OCI-LY1 (cell line): ENCODE data around the gene STAMBP.

Source experiments
- CTCF ChIP-seq: fragments of 200-600 bp; sonication (generic), shearing (Covaris generic); IDR thresholded peaks from 2 replicates; pipeline ENCODE4 v1.5.1; 2017; ENCODE audit warnings: mild to moderate bottlenecking, antibody characterized with exemption, low read length, moderate library complexity, mixed read lengths
- EZH2 ChIP-seq: fragments of 200-600 bp; sonication (generic), shearing (Covaris generic); IDR thresholded peaks from 2 replicates; pipeline ENCODE4 v1.8.0; 2017; ENCODE audit warnings: borderline replicate concordance, mixed run types, mild to moderate bottlenecking, antibody characterized with exemption, low read length, moderate library complexity, mixed read lengths

- TF ChIP-seq CTCF: no peak
- no peak for TF ChIP-seq EZH2
These were observed 87.9 kb downstream of the STAMBP start for GRCh38 chr2:73916666-73917065.
